Gastroesophageal sphincter (tissue), 3 donors: Measurements from ENCODE around the gene BARHL2.

Experiments used
- POLR2A ChIP-seq, 2 donors: fragments of 450-650 bp; IDR thresholded peaks; one replicate each; pipeline ENCODE4 v1.6.1; 2017; ENCODE audit warnings: antibody characterized with exemption in 2 of 2, mild to moderate bottlenecking in 2 of 2, moderate library complexity in 1 of 2
- TF ChIP-seq, protein P1 (sequence below), 4 experiments: fragments of 200-600 bp in 2 of 4; fragments of 450-650 bp in 2 of 4; sonication (generic) in 1 of 4; IDR thresholded peaks; one replicate each; pipeline ENCODE4 v1.5.1; 2017 to 2019; ENCODE audit warnings: antibody characterized with exemption in 4 of 4, mild to moderate bottlenecking in 2 of 4, moderate library complexity in 2 of 4

DNA sequence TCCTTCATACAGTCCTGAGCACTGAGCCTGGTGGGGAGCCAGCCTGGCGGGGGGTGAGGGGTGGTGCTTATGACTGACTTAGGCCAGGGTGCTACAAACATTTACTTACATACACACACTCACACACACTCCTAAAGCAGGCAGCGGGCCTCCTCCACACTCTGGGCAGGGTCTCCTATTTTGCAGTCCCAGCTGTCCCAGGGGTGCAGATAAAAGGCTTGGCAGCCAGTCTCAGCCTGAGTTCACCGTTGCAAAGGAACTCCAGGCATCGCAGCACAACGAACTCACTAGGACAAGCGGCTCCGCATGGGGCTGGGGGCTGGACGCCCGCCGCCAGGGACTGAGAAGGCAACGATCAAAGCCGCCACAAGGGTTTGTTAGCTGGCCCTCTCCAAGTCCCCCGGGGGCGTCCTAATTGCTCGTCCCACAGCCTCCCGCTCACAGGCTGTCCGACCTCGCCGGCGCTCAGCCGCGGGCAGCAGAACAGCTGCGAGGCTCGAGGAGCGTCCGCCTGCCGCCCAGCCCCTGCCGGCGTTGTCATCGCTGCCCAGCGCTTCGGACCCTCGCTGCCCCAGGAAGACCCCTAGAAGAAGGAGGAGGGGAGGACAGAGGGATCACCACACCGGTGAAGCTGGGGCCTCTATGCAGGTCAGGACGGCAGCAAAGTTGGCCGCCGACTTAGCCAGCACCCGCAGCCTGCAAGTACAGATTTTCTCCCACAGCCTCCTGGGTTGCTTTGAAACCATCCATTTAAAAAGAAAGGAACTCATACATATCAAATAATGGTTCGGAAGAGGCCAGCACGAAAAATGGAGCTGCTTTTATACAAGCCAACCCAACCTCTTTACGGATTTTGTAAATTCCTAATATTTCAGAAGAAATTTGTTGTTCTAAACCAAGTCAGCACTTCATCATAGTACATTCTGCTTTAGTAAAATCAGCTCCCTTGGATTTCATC lies 6.2 kb downstream of the BARHL2 start:
- TF ChIP-seq, protein P1, sequence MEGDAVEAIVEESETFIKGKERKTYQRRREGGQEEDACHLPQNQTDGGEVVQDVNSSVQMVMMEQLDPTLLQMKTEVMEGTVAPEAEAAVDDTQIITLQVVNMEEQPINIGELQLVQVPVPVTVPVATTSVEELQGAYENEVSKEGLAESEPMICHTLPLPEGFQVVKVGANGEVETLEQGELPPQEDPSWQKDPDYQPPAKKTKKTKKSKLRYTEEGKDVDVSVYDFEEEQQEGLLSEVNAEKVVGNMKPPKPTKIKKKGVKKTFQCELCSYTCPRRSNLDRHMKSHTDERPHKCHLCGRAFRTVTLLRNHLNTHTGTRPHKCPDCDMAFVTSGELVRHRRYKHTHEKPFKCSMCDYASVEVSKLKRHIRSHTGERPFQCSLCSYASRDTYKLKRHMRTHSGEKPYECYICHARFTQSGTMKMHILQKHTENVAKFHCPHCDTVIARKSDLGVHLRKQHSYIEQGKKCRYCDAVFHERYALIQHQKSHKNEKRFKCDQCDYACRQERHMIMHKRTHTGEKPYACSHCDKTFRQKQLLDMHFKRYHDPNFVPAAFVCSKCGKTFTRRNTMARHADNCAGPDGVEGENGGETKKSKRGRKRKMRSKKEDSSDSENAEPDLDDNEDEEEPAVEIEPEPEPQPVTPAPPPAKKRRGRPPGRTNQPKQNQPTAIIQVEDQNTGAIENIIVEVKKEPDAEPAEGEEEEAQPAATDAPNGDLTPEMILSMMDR (IDR thresholded peaks at IDR 0.05) = no peak
- no peak for TF ChIP-seq POLR2A (IDR thresholded peaks at IDR 0.05)
